SK-N-SH treated with all-trans-retinoic acid at 6 μM for 48 hours (cell line): Measurements from ENCODE around the gene CACNA1B.

Source experiments
- ATAC-seq: fragments of 200-7000 bp; cut with Tn5 transposase; 3 replicates; pipeline ENCODE4 v1.9.1; 2020; ENCODE audit warnings: mild to moderate bottlenecking, moderate library complexity
- ARNTL ChIP-seq: fragments of 450-650 bp; formaldehyde crosslinking; IDR thresholded peaks from 2 replicates; pipeline ENCODE4 v1.5.0; 2020; ENCODE audit warnings: low read depth, mild to moderate bottlenecking, moderate library complexity, borderline replicate concordance
- BACH2 ChIP-seq: fragments of 250-450 bp; sonication (Bioruptor Pico); IDR thresholded peaks from 2 replicates; pipeline ENCODE4 v1.9.0; 2021; ENCODE audit warnings: mild to moderate bottlenecking, borderline replicate concordance
- CSDC2 ChIP-seq: fragments of 250-450 bp; sonication (Bioruptor Pico); IDR thresholded peaks from 2 replicates; pipeline ENCODE4 v1.5.0; 2020; ENCODE audit warnings: mild to moderate bottlenecking, moderate library complexity
- ESRRG ChIP-seq: fragments of 250-450 bp; sonication (Bioruptor Pico); IDR thresholded peaks from 2 replicates; pipeline ENCODE4 v1.6.1; 2021; ENCODE audit warnings: mild to moderate bottlenecking
- GLIS3 ChIP-seq: fragments of 250-450 bp; sonication (Bioruptor Pico); IDR thresholded peaks from 2 replicates; pipeline ENCODE4 v1.5.0; 2020; ENCODE audit warnings: mild to moderate bottlenecking, moderate library complexity
- ISL1 ChIP-seq: fragments of 250-450 bp; sonication (Bioruptor Pico); IDR thresholded peaks from 2 replicates; pipeline ENCODE4 v2.1.2; 2022; ENCODE audit warnings: mild to moderate bottlenecking, moderate library complexity
- OSR1 ChIP-seq: fragments of 250-450 bp; sonication (Bioruptor Pico); IDR thresholded peaks from 2 replicates; pipeline ENCODE4 v1.8.0; 2022; ENCODE audit warnings: moderate library complexity, mild to moderate bottlenecking, inconsistent platforms
- PPARA ChIP-seq: fragments of 250-450 bp; sonication (Bioruptor Pico); IDR thresholded peaks from 2 replicates; pipeline ENCODE4 v1.5.0; 2020; ENCODE audit warnings: mild to moderate bottlenecking, borderline replicate concordance
- RARB ChIP-seq: fragments of 250-450 bp; sonication (Bioruptor Pico); IDR thresholded peaks from 2 replicates; pipeline ENCODE4 v1.8.0; 2021; ENCODE audit warnings: mild to moderate bottlenecking, moderate library complexity
- SNAI2 ChIP-seq: fragments of 250-450 bp; sonication (Bioruptor Pico); IDR thresholded peaks from 2 replicates; pipeline ENCODE4 v1.5.0; 2020; ENCODE audit warnings: mild to moderate bottlenecking, moderate library complexity
- TCF4 ChIP-seq: fragments of 250-450 bp; sonication (Bioruptor Pico); IDR thresholded peaks from 2 replicates; pipeline ENCODE4 v1.8.0; 2021; ENCODE audit warnings: mild to moderate bottlenecking, moderate library complexity, borderline replicate concordance
- TOX ChIP-seq: fragments of 250-450 bp; sonication (Bioruptor Pico); IDR thresholded peaks from 2 replicates; pipeline ENCODE4 v1.8.0; 2021; ENCODE audit warnings: mild to moderate bottlenecking, moderate library complexity, borderline replicate concordance
- ZC3H10 ChIP-seq: fragments of 250-450 bp; sonication (Bioruptor Pico); IDR thresholded peaks from 2 replicates; pipeline ENCODE4 v1.5.1; 2021; ENCODE audit warnings: mild to moderate bottlenecking, moderate library complexity
- ZFP3 ChIP-seq: fragments of 250-450 bp; sonication (Bioruptor Pico); IDR thresholded peaks from 2 replicates; pipeline ENCODE4 v1.5.0; 2020; ENCODE audit warnings: mild to moderate bottlenecking, moderate library complexity
- ZFP30 ChIP-seq: fragments of 450-650 bp; formaldehyde crosslinking; IDR thresholded peaks from 2 replicates; pipeline ENCODE4 v1.5.0; 2022; ENCODE audit warnings: mild to moderate bottlenecking, moderate library complexity
- ZNF70 ChIP-seq: fragments of 450-650 bp; formaldehyde crosslinking; IDR thresholded peaks from 2 replicates; pipeline ENCODE4 v1.5.0; 2020; ENCODE audit warnings: mild to moderate bottlenecking, moderate library complexity
- ZNF8 ChIP-seq: fragments of 450-650 bp; formaldehyde crosslinking; IDR thresholded peaks from 2 replicates; pipeline ENCODE4 v1.5.0; 2020; ENCODE audit warnings: mild to moderate bottlenecking, moderate library complexity
- TF ChIP-seq, protein P1 (sequence below): fragments of 250-450 bp; sonication (Bioruptor Pico); IDR thresholded peaks from 2 replicates; pipeline ENCODE4 v1.5.1; 2021; ENCODE audit warnings: mild to moderate bottlenecking, moderate library complexity
- TF ChIP-seq, protein P2 (sequence below): fragments of 250-450 bp; sonication (Bioruptor Pico); IDR thresholded peaks from 2 replicates; pipeline ENCODE4 v1.5.1; 2020; ENCODE audit warnings: low read depth, mild to moderate bottlenecking, moderate library complexity
- TF ChIP-seq, protein P3 (sequence below): fragments of 250-450 bp; sonication (Bioruptor Pico); IDR thresholded peaks from 2 replicates; pipeline ENCODE4 v1.8.0; 2021; ENCODE audit warnings: low read depth, mild to moderate bottlenecking, moderate library complexity, borderline replicate concordance

Gene CACNA1B

DNA sequence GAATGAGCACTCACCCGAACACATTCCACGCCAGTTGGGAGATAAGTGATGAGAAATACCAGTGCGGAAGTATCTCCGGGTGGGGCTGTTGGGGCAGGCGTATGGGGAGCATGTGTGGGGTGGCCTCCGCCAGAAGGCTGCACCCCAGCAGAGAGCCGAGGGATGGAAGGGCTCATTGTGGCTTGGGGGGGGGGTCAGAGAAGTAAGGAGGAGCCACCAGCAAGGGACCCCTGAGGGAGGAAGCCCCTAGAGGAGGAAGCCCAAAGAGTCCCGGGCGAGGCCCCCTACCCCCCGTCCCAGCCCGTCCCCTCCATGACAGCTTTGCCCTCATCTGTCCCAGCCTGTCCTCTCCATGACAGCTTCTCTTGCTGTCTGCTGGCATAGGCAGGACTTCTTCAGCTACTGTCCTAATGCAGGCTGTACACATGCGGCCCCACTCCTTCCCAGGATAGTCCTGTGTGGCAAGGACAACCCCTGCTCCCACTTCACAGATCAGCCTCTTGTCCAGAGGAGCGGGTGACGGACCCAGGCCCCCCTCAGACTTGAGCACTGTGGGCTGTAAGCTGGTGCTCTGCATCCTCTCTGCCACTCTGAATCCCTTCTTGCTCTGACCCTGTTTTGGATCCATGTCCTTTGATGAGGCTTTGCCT, 239.6 kb downstream of the CACNA1B start:
- ATAC-seq, result no peak
- TF ChIP-seq ZC3H10 (CRISPR knock-in tag) (no peak), TCF4 (no peak), BACH2 (CRISPR knock-in tag) (no peak), ARNTL (CRISPR knock-in tag) (no peak), ZNF8 (no peak), RARB (CRISPR knock-in tag) (no peak), ISL1 (CRISPR knock-in tag) (no peak), SNAI2 (CRISPR knock-in tag) (no peak), ESRRG (CRISPR knock-in tag) (no peak), GLIS3 (no peak), ZFP3 (CRISPR knock-in tag) (no peak), TOX (CRISPR knock-in tag) (no peak)
- TF ChIP-seq, protein P1, sequence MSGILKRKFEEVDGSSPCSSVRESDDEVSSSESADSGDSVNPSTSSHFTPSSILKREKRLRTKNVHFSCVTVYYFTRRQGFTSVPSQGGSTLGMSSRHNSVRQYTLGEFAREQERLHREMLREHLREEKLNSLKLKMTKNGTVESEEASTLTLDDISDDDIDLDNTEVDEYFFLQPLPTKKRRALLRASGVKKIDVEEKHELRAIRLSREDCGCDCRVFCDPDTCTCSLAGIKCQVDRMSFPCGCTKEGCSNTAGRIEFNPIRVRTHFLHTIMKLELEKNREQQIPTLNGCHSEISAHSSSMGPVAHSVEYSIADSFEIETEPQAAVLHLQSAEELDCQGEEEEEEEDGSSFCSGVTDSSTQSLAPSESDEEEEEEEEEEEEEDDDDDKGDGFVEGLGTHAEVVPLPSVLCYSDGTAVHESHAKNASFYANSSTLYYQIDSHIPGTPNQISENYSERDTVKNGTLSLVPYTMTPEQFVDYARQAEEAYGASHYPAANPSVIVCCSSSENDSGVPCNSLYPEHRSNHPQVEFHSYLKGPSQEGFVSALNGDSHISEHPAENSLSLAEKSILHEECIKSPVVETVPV (CRISPR knock-in tag), result no peak
- TF ChIP-seq, protein P2, sequence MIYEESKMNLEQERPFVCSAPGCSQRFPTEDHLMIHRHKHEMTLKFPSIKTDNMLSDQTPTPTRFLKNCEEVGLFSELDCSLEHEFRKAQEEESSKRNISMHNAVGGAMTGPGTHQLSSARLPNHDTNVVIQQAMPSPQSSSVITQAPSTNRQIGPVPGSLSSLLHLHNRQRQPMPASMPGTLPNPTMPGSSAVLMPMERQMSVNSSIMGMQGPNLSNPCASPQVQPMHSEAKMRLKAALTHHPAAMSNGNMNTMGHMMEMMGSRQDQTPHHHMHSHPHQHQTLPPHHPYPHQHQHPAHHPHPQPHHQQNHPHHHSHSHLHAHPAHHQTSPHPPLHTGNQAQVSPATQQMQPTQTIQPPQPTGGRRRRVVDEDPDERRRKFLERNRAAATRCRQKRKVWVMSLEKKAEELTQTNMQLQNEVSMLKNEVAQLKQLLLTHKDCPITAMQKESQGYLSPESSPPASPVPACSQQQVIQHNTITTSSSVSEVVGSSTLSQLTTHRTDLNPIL (CRISPR knock-in tag), result no peak
- TF ChIP-seq, protein P3, sequence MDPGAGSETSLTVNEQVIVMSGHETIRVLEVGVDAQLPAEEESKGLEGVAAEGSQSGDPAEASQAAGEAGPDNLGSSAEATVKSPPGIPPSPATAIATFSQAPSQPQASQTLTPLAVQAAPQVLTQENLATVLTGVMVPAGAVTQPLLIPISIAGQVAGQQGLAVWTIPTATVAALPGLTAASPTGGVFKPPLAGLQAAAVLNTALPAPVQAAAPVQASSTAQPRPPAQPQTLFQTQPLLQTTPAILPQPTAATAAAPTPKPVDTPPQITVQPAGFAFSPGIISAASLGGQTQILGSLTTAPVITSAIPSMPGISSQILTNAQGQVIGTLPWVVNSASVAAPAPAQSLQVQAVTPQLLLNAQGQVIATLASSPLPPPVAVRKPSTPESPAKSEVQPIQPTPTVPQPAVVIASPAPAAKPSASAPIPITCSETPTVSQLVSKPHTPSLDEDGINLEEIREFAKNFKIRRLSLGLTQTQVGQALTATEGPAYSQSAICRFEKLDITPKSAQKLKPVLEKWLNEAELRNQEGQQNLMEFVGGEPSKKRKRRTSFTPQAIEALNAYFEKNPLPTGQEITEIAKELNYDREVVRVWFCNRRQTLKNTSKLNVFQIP (CRISPR knock-in tag), result no peak

DNA sequence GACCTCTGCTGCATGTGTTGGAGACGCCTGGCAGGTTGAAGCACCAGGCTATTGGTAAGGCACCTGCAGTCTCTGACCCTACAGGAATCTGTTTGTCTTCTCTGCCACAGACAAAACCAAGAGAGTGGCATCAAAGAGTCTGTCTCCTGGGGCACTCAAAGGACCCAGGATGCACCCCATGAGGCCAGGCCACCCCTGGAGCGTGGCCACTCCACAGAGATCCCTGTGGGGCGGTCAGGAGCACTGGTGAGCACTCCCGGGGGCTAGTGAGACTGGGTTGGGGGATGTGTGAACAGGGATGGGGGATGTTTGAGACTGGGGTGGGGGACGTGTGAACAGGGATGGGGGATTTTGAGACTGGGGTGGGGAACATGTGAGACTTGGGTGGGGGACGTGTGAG, 240.3 kb downstream of the CACNA1B start:
- TF ChIP-seq ZFP30 (CRISPR knock-in tag) (no peak), CSDC2 (CRISPR knock-in tag) (no peak), OSR1 (CRISPR knock-in tag) (no peak), ZFP3 (CRISPR knock-in tag) (no peak), TOX (CRISPR knock-in tag) (no peak), ZNF8 (no peak), ZNF70 (CRISPR knock-in tag) (no peak), ESRRG (CRISPR knock-in tag) (no peak), GLIS3 (no peak), ISL1 (CRISPR knock-in tag) (no peak), PPARA (no peak)
- TF ChIP-seq, protein P2 (CRISPR knock-in tag), result no peak
- no peak for ATAC-seq

DNA sequence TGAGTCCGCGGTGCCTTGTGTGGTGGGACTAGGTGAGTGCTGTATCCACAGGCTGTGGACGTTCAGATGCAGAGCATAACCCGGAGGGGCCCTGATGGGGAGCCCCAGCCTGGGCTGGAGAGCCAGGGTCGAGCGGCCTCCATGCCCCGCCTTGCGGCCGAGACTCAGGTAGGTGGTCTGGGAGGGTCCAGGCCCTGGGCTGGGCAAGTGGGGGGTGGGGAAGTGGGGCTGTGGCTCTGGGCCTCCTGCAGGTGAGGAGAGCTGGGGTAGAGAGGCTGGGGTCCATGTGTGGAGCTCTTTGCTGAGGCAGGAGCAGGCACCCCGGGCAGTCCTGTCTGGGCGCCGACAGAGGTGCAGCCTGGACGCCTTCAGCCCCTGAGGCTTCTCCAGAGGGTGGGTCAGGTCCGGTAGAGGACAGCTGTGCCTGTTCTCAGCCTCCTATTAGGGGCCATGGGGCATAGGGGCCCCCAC, 241.1 kb downstream of the CACNA1B start:
- TF ChIP-seq RARB (CRISPR knock-in tag) (no peak), ZFP30 (CRISPR knock-in tag) (no peak), TCF4 (no peak), OSR1 (CRISPR knock-in tag) (no peak), GLIS3 (no peak), BACH2 (CRISPR knock-in tag) (no peak), ISL1 (CRISPR knock-in tag) (no peak), ZC3H10 (CRISPR knock-in tag) (no peak), SNAI2 (CRISPR knock-in tag) (no peak)
- TF ChIP-seq, protein P1 (CRISPR knock-in tag), result no peak
- ATAC-seq, result no peak
